ENCODE results near the gene TAS2R4. TPM values are rescaled to one million over a fixed set of nuclear protein-coding genes. Genes with fewer than 3 reads are reported as not detected.
A peak's percentile ranks its signal among the peaks of the same experiment; 100 is the strongest.
"Not testable (repeated sequence)": the region's sequence is repeated elsewhere in the genome, so short reads cannot be mapped to it uniquely, and the experiment has no call there.

The TAS2R4 gene
- total RNA-seq, 2 experiments from 2014 or later: 0.65 to 0.73 TPM

DNA sequence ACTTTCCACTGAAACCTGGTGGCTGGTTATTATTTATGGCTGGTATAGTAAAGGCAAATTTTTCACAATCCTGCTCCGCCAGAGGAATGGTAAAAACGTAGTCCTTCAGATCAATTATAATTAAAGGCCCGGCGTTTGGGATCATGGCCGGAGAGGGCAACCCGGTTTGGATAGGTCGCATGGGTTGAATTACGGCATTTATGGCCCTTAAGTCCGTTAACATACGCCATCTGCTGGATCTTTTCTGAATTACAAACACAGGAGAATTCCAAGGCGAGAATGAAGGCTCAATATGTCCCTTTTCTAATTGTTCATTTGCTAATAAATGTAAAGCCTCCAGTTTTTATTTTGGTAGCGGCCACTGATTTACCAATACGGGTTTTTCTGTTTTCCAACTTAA, 23.8 kb upstream of the TAS2R4 start:
- H3K36me3 Mint-ChIP-seq (ENCODE audit: low read depth): peaks cover 74% of the 10 kb centered on the region
- DNase-seq: no peak
- ChIA-PET POLR2A (no interaction called here), CTCF (no interaction called here)
- H3K9me3 Mint-ChIP-seq: peaks cover 25% of the 10 kb centered on the region
- H3K4me3 Mint-ChIP-seq: no peak overlapping the region
- no peaks in the 10 kb centered on the region for H3K4me1 Mint-ChIP-seq
- no peak overlapping the region for H3K27ac Mint-ChIP-seq
- no peaks in the 10 kb centered on the region for H3K27me3 Mint-ChIP-seq

DNA sequence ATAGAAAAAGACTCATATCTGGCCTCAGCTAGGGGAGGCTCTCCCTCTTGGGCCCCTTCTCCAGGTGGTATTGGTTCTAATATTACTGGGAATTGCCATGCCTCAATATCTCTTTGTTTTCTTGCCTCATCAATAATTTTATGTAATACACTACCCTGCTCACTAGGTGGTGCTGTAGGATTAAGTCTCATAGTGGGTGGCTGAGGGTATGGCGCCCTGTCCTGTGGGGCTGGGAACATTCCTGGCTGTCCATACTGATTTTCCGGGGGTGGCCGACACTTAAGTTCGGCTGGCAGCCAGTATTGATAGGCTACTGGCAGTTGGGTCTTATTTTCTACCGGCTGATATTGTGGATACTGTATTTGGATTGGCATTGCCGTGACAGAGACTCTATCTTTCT, 21.5 kb upstream of the TAS2R4 start:
- DNase-seq: no peak
- peaks cover 71% of the 10 kb centered on the region for H3K36me3 Mint-ChIP-seq (ENCODE audit: low read depth)
- POLR2A ChIA-PET: interaction anchor here (1.5 kb wide), 1 partner anchor 17 kb away, joined by 5 read pairs; the partner anchor contains the start of gene SSBP1

DNA sequence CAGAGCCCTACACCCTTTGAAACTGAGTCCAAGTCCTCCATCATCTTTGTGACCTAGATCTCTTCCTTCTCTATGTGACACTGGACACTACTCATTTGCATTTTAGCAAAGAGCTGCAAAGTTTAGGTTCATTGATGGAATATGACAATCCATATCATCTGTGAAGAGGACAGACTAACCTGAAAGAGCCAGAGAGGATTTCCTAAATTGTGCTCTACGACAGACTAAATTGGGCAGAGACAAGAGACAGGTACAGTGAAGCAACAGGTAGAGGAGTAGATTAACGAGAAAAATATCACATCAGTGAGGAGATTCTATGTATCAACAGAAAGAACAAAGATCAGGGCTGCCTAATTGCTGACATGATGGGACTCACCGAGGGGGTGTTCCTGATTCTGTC, 12.7 kb upstream of the TAS2R4 start, which contains the start of gene TAS2R3:
TAS2R3 (plus strand) TSS at position 301 of the 400 bp plus-strand sequence; CDS start at position 363, 62 bp downstream.
- Mint-ChIP-seq H3K4me1 (no peaks in the 10 kb centered on the region), H3K27me3 (no peaks in the 10 kb centered on the region), H3K4me3 (no peak within 1 kb of the TSS), H3K9me3 (no peaks in the 10 kb centered on the region), H3K36me3 (ENCODE audit: low read depth) (peaks cover 35% of the 10 kb centered on the region), H3K27ac (no peak within 1 kb of the TSS)
- CTCF ChIA-PET: no interaction called here
- POLR2A ChIA-PET: no interaction called here
- no peak for DNase-seq

More for the DNA sequence above, 21.5 kb upstream of the TAS2R4 start:
- H3K9me3 Mint-ChIP-seq: peaks cover 25% of the 10 kb centered on the region
- H3K4me3 Mint-ChIP-seq: no peak overlapping the region
- no peaks in the 10 kb centered on the region for H3K27me3 Mint-ChIP-seq
- no peaks in the 10 kb centered on the region for H3K4me1 Mint-ChIP-seq
- H3K27ac Mint-ChIP-seq: no peak overlapping the region
- CTCF ChIA-PET: interaction anchor here (1.4 to 1.8 kb wide), 2 partner anchors 28 to 31 kb away, joined by 3 to 4 read pairs; no protein-coding TSS in a partner anchor

DNA sequence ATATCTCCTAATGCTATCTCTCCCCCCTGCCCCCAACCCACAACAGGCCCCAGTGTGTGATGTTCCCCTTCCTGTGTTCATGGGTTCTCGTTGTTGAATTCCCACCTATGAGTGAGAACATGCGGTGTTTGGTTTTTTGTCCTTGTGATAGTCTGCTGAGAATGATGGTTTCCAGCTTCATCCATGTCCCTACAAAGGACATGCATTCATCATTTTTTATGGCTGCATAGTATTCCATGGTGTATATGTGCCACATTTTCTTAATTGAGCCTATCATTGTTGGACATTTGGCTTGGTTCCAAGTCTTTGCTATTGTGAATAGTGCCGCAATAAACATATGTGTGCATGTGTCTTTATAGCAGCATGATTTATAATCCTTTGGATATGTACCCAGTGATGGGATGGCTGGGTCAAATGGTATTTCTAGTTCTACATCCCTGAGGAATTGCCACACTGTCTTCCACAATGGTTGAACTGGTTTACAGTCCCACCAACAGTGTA, 6.3 kb upstream of the TAS2R4 start:
- H3K9me3 Mint-ChIP-seq, H3K27me3 Mint-ChIP-seq, DNase-seq, H3K27ac Mint-ChIP-seq, H3K4me1 Mint-ChIP-seq, H3K4me3 Mint-ChIP-seq: not testable (repeated sequence)
- CTCF ChIA-PET: interaction anchor here (0.7 kb wide), 1 partner anchor 14 kb away, joined by 3 read pairs; no protein-coding TSS in a partner anchor
- POLR2A ChIA-PET: interaction anchor here (0.7 kb wide), 1 partner anchor 10 kb away, joined by 3 read pairs; no protein-coding TSS in a partner anchor
- peaks cover 18% of the 10 kb centered on the region for H3K36me3 Mint-ChIP-seq (ENCODE audit: low read depth)

DNA sequence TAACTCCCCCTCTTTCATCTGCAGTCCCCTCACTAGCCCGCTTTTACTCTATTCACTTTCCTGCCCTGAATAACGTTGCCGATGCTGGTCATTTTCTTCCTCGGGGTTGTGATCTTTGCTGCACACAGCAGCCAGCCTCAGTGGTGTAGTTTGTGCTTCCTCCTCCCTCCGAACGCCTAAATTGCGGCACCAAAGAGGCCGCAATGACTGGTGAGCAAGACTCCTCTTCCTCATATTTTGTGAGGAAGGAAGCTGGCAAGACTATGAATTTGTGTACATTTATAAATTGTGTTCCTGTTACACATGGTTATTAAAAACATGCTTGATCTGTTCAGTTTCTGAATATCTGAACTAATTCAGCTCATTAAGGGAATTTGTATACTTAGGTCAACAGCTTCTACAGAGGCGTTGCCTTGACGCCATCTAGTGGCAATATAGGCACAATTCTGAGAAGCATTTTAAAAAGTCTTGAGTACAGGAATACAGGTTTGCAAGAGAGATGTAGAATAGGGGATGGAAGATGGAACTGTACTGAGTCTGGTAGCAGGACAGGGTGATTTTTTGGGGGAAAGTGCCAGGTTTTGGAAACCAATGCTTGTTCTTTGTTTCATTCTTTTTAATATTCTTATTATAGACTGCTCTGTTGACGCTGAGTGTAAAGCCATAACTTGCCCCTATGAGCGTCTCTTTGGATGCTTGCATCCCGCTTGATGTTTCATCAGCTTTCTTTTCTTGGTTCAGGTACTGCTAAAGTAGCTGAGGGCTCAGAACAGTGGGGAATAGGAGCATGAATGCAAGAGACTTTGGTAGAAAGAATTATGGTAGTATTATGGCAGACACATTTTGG, 9.5 kb downstream of the TAS2R4 start:
- POLR2A ChIA-PET: no interaction called here
- Mint-ChIP-seq H3K4me3 (no peak overlapping the region), H3K27me3 (no peaks in the 10 kb centered on the region), H3K36me3 (ENCODE audit: low read depth) (no peaks in the 10 kb centered on the region), H3K9me3 (no peaks in the 10 kb centered on the region), H3K4me1 (no peaks in the 10 kb centered on the region), H3K27ac (no peak overlapping the region)
- peak; percentile 31 for DNase-seq
- CTCF ChIA-PET: interaction anchor here (0.6 to 5.0 kb wide), 14 partner anchors 9 to 131 kb away, joined by 3 to 40 read pairs (median 4); partner anchors contain the start of genes SSBP1 and TAS2R4

DNA sequence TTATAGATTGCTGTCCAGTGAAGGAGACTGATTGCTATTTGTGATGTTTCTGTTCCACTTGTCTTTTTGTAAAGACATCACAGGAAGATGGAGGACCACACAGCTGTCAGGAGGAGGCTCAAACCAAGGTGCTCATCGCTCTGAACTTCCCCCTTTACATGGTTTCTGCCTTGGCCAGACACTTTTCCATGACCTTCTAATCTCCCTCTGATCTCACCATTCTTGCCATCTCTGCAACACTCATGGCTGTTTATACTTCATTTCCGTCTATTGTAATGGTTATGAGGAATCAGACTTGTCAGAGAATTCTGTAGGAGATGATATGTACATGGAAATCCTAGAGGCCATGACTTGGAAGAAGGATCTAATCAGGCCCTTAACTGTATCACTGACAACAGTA, 11.8 kb downstream of the TAS2R4 start:
- CTCF ChIA-PET: interaction anchor here (0.9 to 1.2 kb wide), 2 partner anchors 16 to 134 kb away, joined by 3 to 4 read pairs; no protein-coding TSS in a partner anchor
- H3K27me3 Mint-ChIP-seq: no peaks in the 10 kb centered on the region

DNA sequence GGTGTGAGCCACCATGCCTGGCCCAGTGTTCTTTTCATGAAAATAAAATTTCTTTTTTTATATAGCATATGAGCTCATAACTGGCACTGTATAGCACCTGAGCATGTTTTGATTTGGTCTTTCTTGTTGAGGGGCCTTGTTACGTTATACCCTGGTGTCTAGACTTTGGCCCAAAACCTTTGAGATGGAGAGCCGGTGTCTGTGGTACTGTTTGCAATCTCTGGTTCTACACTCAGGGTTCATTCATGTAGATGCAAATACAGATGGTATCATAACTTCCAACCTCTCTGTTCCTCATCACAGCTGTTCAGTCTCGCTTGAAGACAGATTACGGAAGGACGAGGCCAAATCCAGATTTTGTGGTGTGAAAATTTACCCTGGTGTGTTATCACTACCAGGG, 13.4 kb downstream of the TAS2R4 start, which contains the start of gene TAS2R5:
TAS2R5 (plus strand) TSS at position 301 of the 400 bp plus-strand sequence. CDS start 145 bp downstream, outside the sequence.
- H3K27ac Mint-ChIP-seq: no peak within 1 kb of the TSS
- no peak within 1 kb of the TSS for H3K4me3 Mint-ChIP-seq
- no peaks in the 10 kb centered on the region for H3K4me1 Mint-ChIP-seq
- no peak for DNase-seq
- no peaks in the 10 kb centered on the region for H3K27me3 Mint-ChIP-seq
- ChIA-PET CTCF (interaction anchor here (0.9 kb wide), 1 partner anchor 135 kb away, joined by 3 read pairs; no protein-coding TSS in a partner anchor), POLR2A (no interaction called here)
- no peaks in the 10 kb centered on the region for H3K36me3 Mint-ChIP-seq (ENCODE audit: low read depth)
- H3K9me3 Mint-ChIP-seq: no peaks in the 10 kb centered on the region

More for the DNA sequence above, 11.8 kb downstream of the TAS2R4 start:
- H3K27ac Mint-ChIP-seq: no peak overlapping the region
- POLR2A ChIA-PET: no interaction called here
- no peaks in the 10 kb centered on the region for H3K4me1 Mint-ChIP-seq
- DNase-seq: no peak
- H3K4me3 Mint-ChIP-seq: no peak overlapping the region
- no peaks in the 10 kb centered on the region for H3K9me3 Mint-ChIP-seq
- H3K36me3 Mint-ChIP-seq (ENCODE audit: low read depth): no peaks in the 10 kb centered on the region

DNA sequence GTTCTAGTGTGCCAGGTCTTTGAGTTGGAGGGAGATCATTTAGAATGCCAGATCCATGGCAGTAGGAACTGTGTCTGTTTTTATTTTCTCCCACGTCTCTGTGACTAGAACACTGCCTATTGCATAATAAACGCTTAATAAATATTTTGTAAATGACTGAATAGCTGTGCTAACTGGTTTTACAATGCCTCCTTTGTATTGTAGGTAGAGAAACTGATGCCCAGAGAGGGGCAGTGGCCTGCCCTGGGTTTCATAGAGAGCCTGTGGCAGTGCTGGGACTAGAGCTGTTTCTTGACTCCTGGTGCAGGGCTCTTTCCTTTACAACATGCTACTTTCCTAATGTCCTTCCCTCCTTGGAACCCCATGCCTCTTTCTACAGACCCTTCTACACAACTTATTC, 16.1 kb downstream of the TAS2R4 start:
- ChIA-PET POLR2A (no interaction called here), CTCF (no interaction called here)
- Mint-ChIP-seq H3K27ac (no peak overlapping the region), H3K36me3 (ENCODE audit: low read depth) (no peaks in the 10 kb centered on the region), H3K4me3 (no peak overlapping the region), H3K4me1 (no peaks in the 10 kb centered on the region), H3K9me3 (no peaks in the 10 kb centered on the region), H3K27me3 (no peaks in the 10 kb centered on the region)
- no peak for DNase-seq

DNA sequence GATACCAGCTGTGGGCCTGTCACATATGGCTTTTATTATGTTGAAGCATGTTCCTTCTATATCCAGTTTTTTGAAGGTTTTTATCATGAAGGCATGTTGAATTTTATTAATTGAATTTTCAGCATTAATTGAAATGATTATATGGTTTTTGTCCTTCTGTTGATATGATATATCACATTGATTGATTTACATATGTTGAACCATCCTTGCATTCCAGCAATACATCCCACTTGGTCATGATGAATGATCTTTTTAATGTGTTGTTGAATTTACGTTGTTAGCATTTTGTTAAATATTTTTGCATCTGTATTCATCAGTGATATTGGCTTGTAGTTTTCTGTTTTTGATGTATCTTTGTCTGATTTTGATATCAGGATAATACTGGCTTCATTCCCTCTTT, 43.6 kb downstream of the TAS2R4 start:
- H3K27me3 Mint-ChIP-seq: no peaks in the 10 kb centered on the region
- H3K9me3 Mint-ChIP-seq: peaks cover 21% of the 10 kb centered on the region
- H3K27ac Mint-ChIP-seq: no peak overlapping the region
- POLR2A ChIA-PET: no interaction called here
- no peaks in the 10 kb centered on the region for H3K4me1 Mint-ChIP-seq
- H3K4me3 Mint-ChIP-seq: no peak overlapping the region
- CTCF ChIA-PET: no interaction called here
- H3K36me3 Mint-ChIP-seq (ENCODE audit: low read depth): no peaks in the 10 kb centered on the region
- DNase-seq: no peak

DNA sequence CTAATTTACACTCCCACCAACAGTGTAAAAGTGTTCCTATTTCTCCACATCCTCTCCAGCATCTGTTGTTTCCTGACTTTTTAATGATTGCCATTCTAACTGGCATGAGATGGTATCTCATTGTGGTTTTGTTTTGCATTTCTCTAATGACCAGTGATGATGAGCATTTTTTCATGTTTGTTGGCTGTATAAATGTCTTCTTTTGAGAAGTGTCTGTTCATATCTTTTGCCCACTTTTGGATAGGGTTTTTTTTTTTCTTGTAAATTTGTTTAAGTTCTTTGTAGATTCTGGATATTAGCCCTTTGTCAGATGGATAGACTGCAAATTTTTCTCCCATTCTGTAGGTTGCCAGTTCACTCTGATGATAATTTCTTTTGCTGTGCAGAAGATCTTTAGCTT, 46.0 kb downstream of the TAS2R4 start:
- POLR2A ChIA-PET; CTCF ChIA-PET; H3K4me1 Mint-ChIP-seq; DNase-seq; H3K4me3 Mint-ChIP-seq; H3K36me3 Mint-ChIP-seq (ENCODE audit: low read depth); H3K27me3 Mint-ChIP-seq; H3K27ac Mint-ChIP-seq: not testable (repeated sequence)
- peaks cover 21% of the 10 kb centered on the region for H3K9me3 Mint-ChIP-seq

Other genes starting within 250 kb of the TAS2R4 start
- 10 to 100 TPM; 46.9 to 50.4 TPM for gene AGK, start 225.3 kb upstream of the TAS2R4 start, total RNA-seq
- 10 to 100 TPM; 24.5 to 24.9 TPM for gene DENND11, start 74.5 kb upstream of the TAS2R4 start, total RNA-seq
- not detected for gene WEE2, start 68.3 kb upstream of the TAS2R4 start, total RNA-seq
- gene SSBP1, start 38.3 kb upstream of the TAS2R4 start, total RNA-seq: 100 to 1,000 TPM; 124 to 125 TPM
- 1 to 10 TPM in 1 of 2 experiments, under 1 TPM in 1; 0.73 to 1.5 TPM for gene TAS2R3, start 12.6 kb upstream of the TAS2R4 start, total RNA-seq
- 1 to 10 TPM in 1 of 2 experiments, under 1 TPM in 1; 0.91 to 1.5 TPM for gene TAS2R5, start 13.5 kb downstream of the TAS2R4 start, total RNA-seq
- not detected for gene PRSS37, start 64.8 kb downstream of the TAS2R4 start, total RNA-seq
- gene OR9A4, start 139.7 kb downstream of the TAS2R4 start, total RNA-seq: not detected
- gene CLEC5A, start 170.3 kb downstream of the TAS2R4 start, total RNA-seq: not detected
- not detected for gene TAS2R38, start 197.1 kb downstream of the TAS2R4 start, total RNA-seq
- under 1 TPM in 1 of 2 experiments, not detected in 1; 0.18 TPM for gene MGAM, start 219.2 kb downstream of the TAS2R4 start, total RNA-seq

Data from activated CD4-positive, alpha-beta memory T cell treated with anti-CD3 and anti-CD28 coated beads, Interleukin-2, amount 10 ng/mL, durations not matched to agents 7 days and 5 days (primary cell).